Sigmoid colon (tissue), 3 donors: ENCODE data around the gene OPCML.

Experiments used
- CTCF ChIP-seq, 4 experiments: fragments of 450-650 bp in 3 of 4; fragments of 200-600 bp in 1 of 4; IDR thresholded peaks; one replicate each; pipeline ENCODE4 v1.5.1; 2016 to 2019; ENCODE audit warnings: antibody characterized with exemption in 4 of 4, mild to moderate bottlenecking in 3 of 4, moderate library complexity in 2 of 4
- POLR2A ChIP-seq, 2 donors: fragments of 450-650 bp; IDR thresholded peaks; one replicate each; pipeline ENCODE4 v1.6.1; 2016; ENCODE audit warnings: antibody characterized with exemption in 2 of 2, mild to moderate bottlenecking in 2 of 2, moderate library complexity in 2 of 2

- TF ChIP-seq CTCF (IDR thresholded peaks at IDR 0.05) (no peak), POLR2A (IDR thresholded peaks at IDR 0.05) (no peak)
Observed at GRCh38 chr11:132881622-132882021, 650.7 kb downstream of the OPCML start.
